ENCODE results near the gene AMOTL2. TPM values are rescaled to one million over a fixed set of nuclear protein-coding genes. Genes with fewer than 3 reads are reported as not detected.

The AMOTL2 gene
- polyA plus RNA-seq, 1 donor (not counting 4 experiments of a cell fraction or from before 2014, with no cell fraction given): 39.8 TPM

- Histone ChIP-seq H3K27me3 (ENCODE audit: control insufficient read depth, extremely low read depth, insufficient read depth, low read length) (no peaks in the 10 kb centered on the region), H3K4me2 (ENCODE audit: control insufficient read depth, extremely low read depth, insufficient read depth, low read depth, low read length) (no peak overlapping the region), H3K9ac (ENCODE audit: control insufficient read depth, extremely low read depth, insufficient read depth, low read length) (no peak overlapping the region), H3K4me3 (ENCODE audit: control insufficient read depth in 2 of 3, extremely low read depth in 1 of 3, insufficient read depth in 2 of 3, low read depth in 1 of 3, low read length in 3 of 3) (no peak overlapping the region), H3K9me3 (ENCODE audit: control insufficient read depth, low read depth, low read length) (no peaks in the 10 kb centered on the region), H3K27ac (ENCODE audit: control insufficient read depth, insufficient read depth, low read length) (no peak overlapping the region), H3K36me3 (ENCODE audit: control insufficient read depth in 2 of 2, extremely low read depth in 1 of 2, insufficient read depth in 2 of 2, low read length in 2 of 2) (no peaks in the 10 kb centered on the region), H2AFZ (ENCODE audit: control insufficient read depth, low read length) (no peak overlapping the region), H3K9me1 (ENCODE audit: control insufficient read depth, extremely low read depth, insufficient read depth, low read length) (no peaks in the 10 kb centered on the region), H3K4me1 (ENCODE audit: control insufficient read depth, extremely low read depth, insufficient read depth, low read length) (peaks cover 16% of the 10 kb centered on the region), H4K20me1 (ENCODE audit: control insufficient read depth, extremely low read depth, insufficient read depth, low read length) (no peaks in the 10 kb centered on the region), H3K79me2 (ENCODE audit: control insufficient read depth, insufficient read depth, low read length) (no peaks in the 10 kb centered on the region)
- no peak for TF ChIP-seq EZH2 (IDR thresholded peaks at IDR 0.05; ENCODE audit: low read length)
- DNase-seq (ENCODE audit: low read depth, low spot score) (no peak), FAIRE-seq (peak; percentile 90)
- dilution Hi-C loops (cut with MboI; ENCODE audit: extremely low pct_ligation_motif_present, low sequenced_read_pairs): no loop called here
Measured at GRCh38 chr3:134341389-134341788, 32.9 kb downstream of the AMOTL2 start.

DNA sequence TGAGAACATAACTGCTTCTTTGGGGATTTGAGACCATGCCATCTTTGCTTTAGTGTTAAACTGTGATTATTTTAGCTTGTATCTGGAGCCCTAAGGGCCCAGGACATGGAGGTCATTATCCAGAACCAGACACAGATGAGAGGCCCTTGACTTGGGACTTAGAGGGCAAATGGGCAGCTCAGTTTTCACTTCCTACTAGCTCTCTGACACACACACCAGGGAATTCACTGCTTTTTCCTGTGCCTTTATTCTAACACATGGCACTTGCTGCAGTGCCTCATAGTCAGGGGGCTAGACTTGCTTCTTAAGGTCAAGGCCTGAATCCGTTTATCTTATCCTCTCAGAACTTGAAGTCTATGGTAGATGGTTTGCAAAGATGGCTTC lies 33.3 kb downstream of the AMOTL2 start:
- Histone ChIP-seq H3K9ac (ENCODE audit: control insufficient read depth, extremely low read depth, insufficient read depth, low read length) (no peak overlapping the region), H3K9me1 (ENCODE audit: control insufficient read depth, extremely low read depth, insufficient read depth, low read length) (no peaks in the 10 kb centered on the region), H3K27ac (ENCODE audit: control insufficient read depth, insufficient read depth, low read length) (no peak overlapping the region), H3K4me2 (ENCODE audit: control insufficient read depth, extremely low read depth, insufficient read depth, low read depth, low read length) (no peak overlapping the region), H3K27me3 (ENCODE audit: control insufficient read depth, extremely low read depth, insufficient read depth, low read length) (no peaks in the 10 kb centered on the region), H3K4me1 (ENCODE audit: control insufficient read depth, extremely low read depth, insufficient read depth, low read length) (peaks cover 19% of the 10 kb centered on the region), H3K79me2 (ENCODE audit: control insufficient read depth, insufficient read depth, low read length) (no peaks in the 10 kb centered on the region), H3K36me3 (ENCODE audit: control insufficient read depth in 2 of 2, extremely low read depth in 1 of 2, insufficient read depth in 2 of 2, low read length in 2 of 2) (no peaks in the 10 kb centered on the region), H2AFZ (ENCODE audit: control insufficient read depth, low read length) (no peak overlapping the region), H4K20me1 (ENCODE audit: control insufficient read depth, extremely low read depth, insufficient read depth, low read length) (no peaks in the 10 kb centered on the region), H3K4me3 (ENCODE audit: control insufficient read depth in 2 of 3, extremely low read depth in 1 of 3, insufficient read depth in 2 of 3, low read depth in 1 of 3, low read length in 3 of 3) (no peak overlapping the region), H3K9me3 (ENCODE audit: control insufficient read depth, low read depth, low read length) (no peaks in the 10 kb centered on the region)
- FAIRE-seq (no peak), DNase-seq (ENCODE audit: low read depth, low spot score) (no peak)
- dilution Hi-C loops (cut with MboI; ENCODE audit: extremely low pct_ligation_motif_present, low sequenced_read_pairs): no loop called here
- no peak for TF ChIP-seq EZH2 (IDR thresholded peaks at IDR 0.05; ENCODE audit: low read length)
- TF ChIP-seq, protein P1, sequence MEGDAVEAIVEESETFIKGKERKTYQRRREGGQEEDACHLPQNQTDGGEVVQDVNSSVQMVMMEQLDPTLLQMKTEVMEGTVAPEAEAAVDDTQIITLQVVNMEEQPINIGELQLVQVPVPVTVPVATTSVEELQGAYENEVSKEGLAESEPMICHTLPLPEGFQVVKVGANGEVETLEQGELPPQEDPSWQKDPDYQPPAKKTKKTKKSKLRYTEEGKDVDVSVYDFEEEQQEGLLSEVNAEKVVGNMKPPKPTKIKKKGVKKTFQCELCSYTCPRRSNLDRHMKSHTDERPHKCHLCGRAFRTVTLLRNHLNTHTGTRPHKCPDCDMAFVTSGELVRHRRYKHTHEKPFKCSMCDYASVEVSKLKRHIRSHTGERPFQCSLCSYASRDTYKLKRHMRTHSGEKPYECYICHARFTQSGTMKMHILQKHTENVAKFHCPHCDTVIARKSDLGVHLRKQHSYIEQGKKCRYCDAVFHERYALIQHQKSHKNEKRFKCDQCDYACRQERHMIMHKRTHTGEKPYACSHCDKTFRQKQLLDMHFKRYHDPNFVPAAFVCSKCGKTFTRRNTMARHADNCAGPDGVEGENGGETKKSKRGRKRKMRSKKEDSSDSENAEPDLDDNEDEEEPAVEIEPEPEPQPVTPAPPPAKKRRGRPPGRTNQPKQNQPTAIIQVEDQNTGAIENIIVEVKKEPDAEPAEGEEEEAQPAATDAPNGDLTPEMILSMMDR (optimal IDR thresholded peaks at IDR 0.05 in 1 of 3, IDR thresholded peaks at IDR 0.05 in 1 of 3, conservative IDR thresholded peaks at IDR 0.05 in 1 of 3; ENCODE audit: extremely low read depth in 1 of 3, insufficient read depth in 2 of 3, low read length in 3 of 3): no peak

DNA sequence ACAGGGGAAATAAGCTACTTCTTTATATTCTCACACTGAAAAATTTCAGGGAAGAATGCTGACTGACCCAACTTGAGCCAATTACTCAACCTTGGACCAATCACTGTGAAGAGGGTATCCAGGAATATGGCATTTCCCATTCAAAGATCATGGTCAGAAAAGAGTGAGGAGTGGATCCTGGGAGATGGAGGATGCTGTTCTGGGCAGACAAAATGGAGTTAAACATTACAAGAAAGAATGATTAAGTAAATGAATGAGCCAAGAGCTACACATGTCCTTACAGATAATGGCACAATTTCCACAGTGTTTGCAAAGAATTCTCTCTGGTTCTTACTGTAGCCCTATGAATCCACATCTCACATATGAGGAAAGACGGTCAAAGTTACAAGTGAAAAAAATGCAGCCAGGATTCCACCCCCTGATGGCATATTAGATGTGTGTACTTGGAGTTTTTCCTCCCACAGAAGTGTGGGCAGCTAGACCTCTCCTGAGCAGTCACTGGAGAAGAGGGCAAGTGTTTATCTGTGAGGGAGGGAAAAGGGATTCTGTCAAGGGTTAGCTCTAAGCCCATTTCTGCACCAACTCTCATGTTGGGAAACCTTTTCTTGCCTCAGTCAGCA lies 33.8 kb downstream of the AMOTL2 start:
- no peak overlapping the region for H3K4me2 ChIP-seq (ENCODE audit: control insufficient read depth, extremely low read depth, insufficient read depth, low read depth, low read length)
- no peaks in the 10 kb centered on the region for H4K20me1 ChIP-seq (ENCODE audit: control insufficient read depth, extremely low read depth, insufficient read depth, low read length)
- H2AFZ ChIP-seq (ENCODE audit: control insufficient read depth, low read length): no peak overlapping the region
- H3K9ac ChIP-seq (ENCODE audit: control insufficient read depth, extremely low read depth, insufficient read depth, low read length): no peak overlapping the region
- no peak overlapping the region for H3K4me3 ChIP-seq (ENCODE audit: control insufficient read depth in 2 of 3, extremely low read depth in 1 of 3, insufficient read depth in 2 of 3, low read depth in 1 of 3, low read length in 3 of 3)
- dilution Hi-C loops (cut with MboI; ENCODE audit: extremely low pct_ligation_motif_present, low sequenced_read_pairs): no loop called here
- H3K9me3 ChIP-seq (ENCODE audit: control insufficient read depth, low read depth, low read length): no peaks in the 10 kb centered on the region
- H3K27me3 ChIP-seq (ENCODE audit: control insufficient read depth, extremely low read depth, insufficient read depth, low read length): no peaks in the 10 kb centered on the region
- H3K27ac ChIP-seq (ENCODE audit: control insufficient read depth, insufficient read depth, low read length): no peak overlapping the region
- H3K4me1 ChIP-seq (ENCODE audit: control insufficient read depth, extremely low read depth, insufficient read depth, low read length): peaks cover 19% of the 10 kb centered on the region
- H3K36me3 ChIP-seq (ENCODE audit: control insufficient read depth in 2 of 2, extremely low read depth in 1 of 2, insufficient read depth in 2 of 2, low read length in 2 of 2): no peaks in the 10 kb centered on the region
- FAIRE-seq (peak; percentile 53), DNase-seq (ENCODE audit: low read depth, low spot score) (no peak)
- H3K79me2 ChIP-seq (ENCODE audit: control insufficient read depth, insufficient read depth, low read length): no peaks in the 10 kb centered on the region
- no peaks in the 10 kb centered on the region for H3K9me1 ChIP-seq (ENCODE audit: control insufficient read depth, extremely low read depth, insufficient read depth, low read length)
- no peak for TF ChIP-seq EZH2 (IDR thresholded peaks at IDR 0.05; ENCODE audit: low read length)
- TF ChIP-seq, protein P1 (optimal IDR thresholded peaks at IDR 0.05 in 1 of 3, IDR thresholded peaks at IDR 0.05 in 1 of 3, conservative IDR thresholded peaks at IDR 0.05 in 1 of 3; ENCODE audit: extremely low read depth in 1 of 3, insufficient read depth in 2 of 3, low read length in 3 of 3): no peak

Measured in keratinocyte (primary cell).